HL-60 (cell line): ENCODE results near the gene AP2M1.

Experiments
- DNase-seq, 2 experiments: peaks; one replicate each; pipeline ENCODE4 v3.0.0-alpha.2; 2010 to 2020; ENCODE audit warnings: low read depth in 1 of 2, low spot score in 1 of 2
- H3K27ac ChIP-seq: fragments of 250-450 bp; sonication (Bioruptor Pico); replicated peaks from 2 replicates; pipeline ENCODE4 v1.5.1; 2020; ENCODE audit warnings: mild to moderate bottlenecking, moderate library complexity
- H3K27me3 ChIP-seq: fragments of 250-450 bp; sonication (Bioruptor Pico); 2 replicates; pipeline ENCODE4 v1.5.1; 2021; ENCODE audit warnings: mild to moderate bottlenecking, moderate library complexity; ENCODE audit not compliant: insufficient read depth, poor library complexity, severe bottlenecking
- H3K4me3 ChIP-seq: replicated peaks from 2 replicates; pipeline ENCODE4 v1.5.1; 2011; ENCODE audit warnings: mild to moderate bottlenecking, control low read depth, low read length; ENCODE audit not compliant: insufficient read depth
- GABPA ChIP-seq: IDR thresholded peaks from 2 replicates; pipeline ENCODE4 v1.6.1; 2012; ENCODE audit warnings: low read depth
- POLR2AphosphoS5 ChIP-seq: IDR thresholded peaks from 2 replicates; pipeline ENCODE4 v1.6.1; 2012; ENCODE audit warnings: low read depth
- SPI1 ChIP-seq: IDR thresholded peaks from 2 replicates; pipeline ENCODE4 v1.6.1; 2012; ENCODE audit warnings: low read depth, mild to moderate bottlenecking, borderline replicate concordance
- TF ChIP-seq, protein P1 (sequence below): IDR thresholded peaks from 2 replicates; pipeline ENCODE4 v1.6.1; 2012; ENCODE audit warnings: low read depth; ENCODE audit not compliant: insufficient replicate concordance
- TF ChIP-seq, protein P2 (sequence below): IDR thresholded peaks from one replicate; pipeline ENCODE4 v1.5.1; 2011; ENCODE audit warnings: low read length, control low read depth, inconsistent platforms; ENCODE audit not compliant: insufficient read depth

The AP2M1 gene

DNA sequence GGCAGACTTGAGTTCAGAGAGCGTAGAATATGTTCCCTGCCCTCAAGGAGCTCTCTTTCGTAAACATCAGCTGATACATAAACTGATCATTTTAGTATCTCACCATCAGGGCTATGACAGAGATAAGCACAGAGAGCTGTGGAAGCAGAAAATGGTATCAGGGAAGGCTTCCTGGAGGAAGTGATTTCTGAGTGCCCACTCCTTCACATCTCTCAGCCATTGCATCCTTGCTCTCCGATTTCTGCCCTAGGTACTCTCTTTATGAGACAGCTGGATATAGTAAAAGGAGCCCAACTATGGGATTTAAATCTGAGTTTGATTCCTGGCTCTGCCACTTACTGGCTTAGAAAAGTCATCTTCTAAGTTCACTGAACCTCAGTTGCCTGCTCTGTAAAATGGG lies 9.1 kb upstream of the AP2M1 start:
- H3K27me3 ChIP-seq: no peaks in the 10 kb centered on the region
- DNase-seq: no peak
- TF ChIP-seq GABPA (no peak), POLR2AphosphoS5 (no peak), SPI1 (no peak)
- TF ChIP-seq, protein P1, sequence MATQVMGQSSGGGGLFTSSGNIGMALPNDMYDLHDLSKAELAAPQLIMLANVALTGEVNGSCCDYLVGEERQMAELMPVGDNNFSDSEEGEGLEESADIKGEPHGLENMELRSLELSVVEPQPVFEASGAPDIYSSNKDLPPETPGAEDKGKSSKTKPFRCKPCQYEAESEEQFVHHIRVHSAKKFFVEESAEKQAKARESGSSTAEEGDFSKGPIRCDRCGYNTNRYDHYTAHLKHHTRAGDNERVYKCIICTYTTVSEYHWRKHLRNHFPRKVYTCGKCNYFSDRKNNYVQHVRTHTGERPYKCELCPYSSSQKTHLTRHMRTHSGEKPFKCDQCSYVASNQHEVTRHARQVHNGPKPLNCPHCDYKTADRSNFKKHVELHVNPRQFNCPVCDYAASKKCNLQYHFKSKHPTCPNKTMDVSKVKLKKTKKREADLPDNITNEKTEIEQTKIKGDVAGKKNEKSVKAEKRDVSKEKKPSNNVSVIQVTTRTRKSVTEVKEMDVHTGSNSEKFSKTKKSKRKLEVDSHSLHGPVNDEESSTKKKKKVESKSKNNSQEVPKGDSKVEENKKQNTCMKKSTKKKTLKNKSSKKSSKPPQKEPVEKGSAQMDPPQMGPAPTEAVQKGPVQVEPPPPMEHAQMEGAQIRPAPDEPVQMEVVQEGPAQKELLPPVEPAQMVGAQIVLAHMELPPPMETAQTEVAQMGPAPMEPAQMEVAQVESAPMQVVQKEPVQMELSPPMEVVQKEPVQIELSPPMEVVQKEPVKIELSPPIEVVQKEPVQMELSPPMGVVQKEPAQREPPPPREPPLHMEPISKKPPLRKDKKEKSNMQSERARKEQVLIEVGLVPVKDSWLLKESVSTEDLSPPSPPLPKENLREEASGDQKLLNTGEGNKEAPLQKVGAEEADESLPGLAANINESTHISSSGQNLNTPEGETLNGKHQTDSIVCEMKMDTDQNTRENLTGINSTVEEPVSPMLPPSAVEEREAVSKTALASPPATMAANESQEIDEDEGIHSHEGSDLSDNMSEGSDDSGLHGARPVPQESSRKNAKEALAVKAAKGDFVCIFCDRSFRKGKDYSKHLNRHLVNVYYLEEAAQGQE: no peak
- TF ChIP-seq, protein P2, sequence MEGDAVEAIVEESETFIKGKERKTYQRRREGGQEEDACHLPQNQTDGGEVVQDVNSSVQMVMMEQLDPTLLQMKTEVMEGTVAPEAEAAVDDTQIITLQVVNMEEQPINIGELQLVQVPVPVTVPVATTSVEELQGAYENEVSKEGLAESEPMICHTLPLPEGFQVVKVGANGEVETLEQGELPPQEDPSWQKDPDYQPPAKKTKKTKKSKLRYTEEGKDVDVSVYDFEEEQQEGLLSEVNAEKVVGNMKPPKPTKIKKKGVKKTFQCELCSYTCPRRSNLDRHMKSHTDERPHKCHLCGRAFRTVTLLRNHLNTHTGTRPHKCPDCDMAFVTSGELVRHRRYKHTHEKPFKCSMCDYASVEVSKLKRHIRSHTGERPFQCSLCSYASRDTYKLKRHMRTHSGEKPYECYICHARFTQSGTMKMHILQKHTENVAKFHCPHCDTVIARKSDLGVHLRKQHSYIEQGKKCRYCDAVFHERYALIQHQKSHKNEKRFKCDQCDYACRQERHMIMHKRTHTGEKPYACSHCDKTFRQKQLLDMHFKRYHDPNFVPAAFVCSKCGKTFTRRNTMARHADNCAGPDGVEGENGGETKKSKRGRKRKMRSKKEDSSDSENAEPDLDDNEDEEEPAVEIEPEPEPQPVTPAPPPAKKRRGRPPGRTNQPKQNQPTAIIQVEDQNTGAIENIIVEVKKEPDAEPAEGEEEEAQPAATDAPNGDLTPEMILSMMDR: no peak
- no peak overlapping the region for H3K27ac ChIP-seq
- H3K4me3 ChIP-seq: no peak overlapping the region

DNA sequence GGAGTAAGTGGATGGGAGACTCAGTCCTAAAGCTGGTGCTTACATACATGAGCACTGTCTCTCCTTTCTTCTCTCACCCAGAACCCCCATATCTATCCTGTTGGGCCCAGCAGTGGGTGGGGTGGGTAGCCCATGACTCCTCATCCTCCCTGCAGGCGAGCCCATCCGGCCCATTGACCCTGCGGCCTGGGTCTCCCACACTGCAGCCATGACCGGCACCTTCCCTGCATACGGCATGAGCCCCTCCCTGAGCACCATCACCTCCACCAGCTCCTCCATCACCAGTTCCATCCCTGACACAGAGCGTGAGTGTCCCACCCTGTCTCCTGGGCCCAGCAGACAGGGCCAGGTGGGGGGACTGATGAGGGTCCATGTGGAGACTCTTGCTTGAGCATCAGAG lies 8.0 kb upstream of the AP2M1 start:
- Histone ChIP-seq H3K27me3 (no peaks in the 10 kb centered on the region), H3K27ac (no peak overlapping the region), H3K4me3 (no peak overlapping the region)
- DNase-seq: no peak
- TF ChIP-seq, protein P1: no peak
- TF ChIP-seq GABPA: no peak
- TF ChIP-seq SPI1: no peak
- no peak for TF ChIP-seq POLR2AphosphoS5
- TF ChIP-seq, protein P2: no peak

DNA sequence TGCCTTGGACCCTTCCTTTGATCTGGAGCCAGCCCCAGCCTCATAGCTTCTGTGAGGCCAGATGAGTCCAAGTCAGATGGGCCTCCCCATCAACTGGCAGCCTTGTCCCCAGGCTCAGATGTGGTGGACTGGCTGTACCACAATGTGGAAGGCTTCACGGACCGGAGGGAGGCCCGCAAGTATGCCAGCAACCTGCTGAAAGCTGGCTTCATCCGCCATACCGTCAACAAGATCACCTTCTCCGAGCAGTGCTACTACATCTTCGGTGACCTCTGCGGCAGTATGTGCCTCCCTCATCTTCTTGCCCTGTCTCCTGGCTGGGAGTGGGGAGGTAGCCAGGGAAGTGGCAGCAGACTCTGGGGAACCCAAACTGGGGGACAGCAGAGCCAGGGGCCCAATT lies 6.9 kb upstream of the AP2M1 start:
- Histone ChIP-seq H3K4me3 (no peak overlapping the region), H3K27ac (no peak overlapping the region), H3K27me3 (no peaks in the 10 kb centered on the region)
- DNase-seq: no peak
- TF ChIP-seq SPI1: no peak
- TF ChIP-seq, protein P1: no peak
- TF ChIP-seq GABPA: no peak
- no peak for TF ChIP-seq POLR2AphosphoS5
- TF ChIP-seq, protein P2: no peak
